Endothelial cell of umbilical vein (primary cell): Measurements from ENCODE around the gene MROH7. TPM values are rescaled to one million over a fixed set of nuclear protein-coding genes. Genes with fewer than 3 reads are reported as not detected.

Experiments used
- BruUV-seq: library from RNA; stranded (reverse); fragments of 400-500 nt; replicated peaks from 2 replicates; lab custom pipeline; 2021; lab: Mats Ljungman, UMichigan
- CTCF ChIA-PET: fragments of 300-600, 350-600 bp; sonication (Branson Sonifier 250); formaldehyde crosslinking; loops from one replicate; lab custom pipeline; 2021; ENCODE audit warnings: antibody characterized with exemption, inconsistent platforms; lab: Charles Lee
- POLR2A ChIA-PET: fragments of 300-600, 350-600 bp; sonication (Branson Sonifier 250); formaldehyde crosslinking; loops from one replicate; lab custom pipeline; 2021; ENCODE audit warnings: antibody characterized with exemption, inconsistent platforms; lab: Charles Lee
- DNase-seq: peaks from one replicate; pipeline ENCODE4 v3.0.0-alpha.2; 2011; ENCODE audit warnings: low read depth, low spot score
- FAIRE-seq: peaks from 2 replicates; lab custom pipeline; 2011; peaks lifted over from hg19 to GRCh38; lab: Jason Lieb, UNC
- H2AFZ ChIP-seq: 2 replicates; pipeline ENCODE4 v1.6.0; 2012; ENCODE audit warnings: low read depth, low read length, control low read depth, inconsistent platforms
- H3K27ac ChIP-seq: 2 replicates; pipeline ENCODE4 v1.5.1; 2011; ENCODE audit warnings: low read depth, mild to moderate bottlenecking, control low read depth, low read length, moderate library complexity; ENCODE audit not compliant: insufficient read depth
- H3K27me3 ChIP-seq, 2 experiments: 2 replicates each; pipeline versions ENCODE4 v1.6.0 to v1.6.1; 2011; ENCODE audit warnings: low read length in 2 of 2, mixed read lengths in 1 of 2; ENCODE audit not compliant: control insufficient read depth in 2 of 2, insufficient read depth in 2 of 2
- H3K36me3 ChIP-seq, 2 experiments: 2 replicates in 1 of 2; 3 replicates in 1 of 2; pipeline ENCODE4 v1.5.1; 2011; ENCODE audit warnings: low read length in 2 of 2, mild to moderate bottlenecking in 1 of 2, moderate library complexity in 1 of 2; ENCODE audit not compliant: control insufficient read depth in 2 of 2, insufficient read depth in 2 of 2; ENCODE audit errors: extremely low read depth in 1 of 2
- H3K4me1 ChIP-seq: 3 replicates; pipeline ENCODE4 v1.5.1; 2011; ENCODE audit warnings: mild to moderate bottlenecking, low read length; ENCODE audit not compliant: control insufficient read depth, insufficient read depth; ENCODE audit errors: extremely low read depth
- H3K4me2 ChIP-seq: 2 replicates; pipeline ENCODE4 v1.6.1; 2011; ENCODE audit warnings: low read length, control low read depth, mixed read lengths; ENCODE audit not compliant: insufficient read depth
- H3K4me3 ChIP-seq, 3 experiments: fragments of 200-600 bp in 1 of 3; sonication (generic), shearing (Covaris generic) in 1 of 3; replicated peaks in 1 of 3; 2 replicates each; pipeline ENCODE4 v1.5.1; 2011 to 2016; ENCODE audit warnings: control low read depth in 3 of 3, low read length in 3 of 3, mild to moderate bottlenecking in 2 of 3, inconsistent platforms in 1 of 3, low read depth in 1 of 3, moderate library complexity in 1 of 3; ENCODE audit not compliant: insufficient read depth in 1 of 3
- H3K79me2 ChIP-seq: 2 replicates; pipeline ENCODE4 v1.6.0; 2012; ENCODE audit warnings: low read length, inconsistent platforms; ENCODE audit not compliant: control insufficient read depth, insufficient read depth
- H3K9ac ChIP-seq: replicated peaks from 2 replicates; pipeline ENCODE3; 2011; ENCODE audit warnings: low read length, control low read depth; ENCODE audit not compliant: insufficient read depth; ENCODE audit errors: extremely low read depth
- H3K9me1 ChIP-seq: replicated peaks from 3 replicates; pipeline ENCODE4 v1.6.0; 2011; ENCODE audit warnings: mild to moderate bottlenecking, low read length; ENCODE audit not compliant: control insufficient read depth, insufficient read depth; ENCODE audit errors: extremely low read depth
- H3K9me3 ChIP-seq: replicated peaks from 2 replicates; pipeline ENCODE4 v1.5.1; 2012; ENCODE audit warnings: low read length, inconsistent platforms; ENCODE audit not compliant: control insufficient read depth, insufficient read depth
- H4K20me1 ChIP-seq: replicated peaks from 2 replicates; pipeline ENCODE3; 2011; ENCODE audit warnings: mild to moderate bottlenecking, low read length; ENCODE audit not compliant: control insufficient read depth, insufficient read depth; ENCODE audit errors: extremely low read depth
- EZH2 ChIP-seq: IDR thresholded peaks from 2 replicates; pipeline ENCODE4 v1.6.1; 2012; ENCODE audit warnings: borderline replicate concordance, low read depth, mild to moderate bottlenecking, moderate library complexity, low read length, inconsistent platforms; ENCODE audit not compliant: severe bottlenecking
- FOS ChIP-seq: IDR thresholded peaks from 2 replicates; pipeline ENCODE4 v1.6.1; 2011; ENCODE audit warnings: mild to moderate bottlenecking, low read length, moderate library complexity, borderline replicate concordance; ENCODE audit not compliant: insufficient read depth
- GATA2 ChIP-seq: IDR thresholded peaks from 2 replicates; pipeline ENCODE4 v1.7.0; 2011; ENCODE audit warnings: low read depth, mild to moderate bottlenecking, moderate library complexity, mixed read lengths, low read length; ENCODE audit not compliant: insufficient read length, insufficient read depth
- JUN ChIP-seq: IDR thresholded peaks from 2 replicates; pipeline ENCODE4 v1.6.1; 2011; ENCODE audit warnings: borderline replicate concordance, low read depth; ENCODE audit not compliant: insufficient read length, insufficient read depth
- MYC ChIP-seq: IDR thresholded peaks from one replicate; pipeline ENCODE4 v1.6.1; 2011; ENCODE audit warnings: mild to moderate bottlenecking, low read depth, low read length
- POLR2A ChIP-seq: IDR thresholded peaks from 2 replicates; pipeline ENCODE4 v1.6.1; 2012; ENCODE audit warnings: low read depth, mild to moderate bottlenecking, control low read depth, low read length
- POLR2AphosphoS5 ChIP-seq: IDR thresholded peaks from 2 replicates; pipeline ENCODE4 v1.6.1; 2012; ENCODE audit warnings: low read depth, mild to moderate bottlenecking, control low read depth, low read length, moderate library complexity; ENCODE audit not compliant: insufficient read depth
- dilution Hi-C: fragments of 300-500 bp; cut with MboI; formaldehyde crosslinking; loops from one replicate; pipeline ENCODE4 v1.15.0; 2019; ENCODE audit warnings: low sequenced_read_pairs; ENCODE audit not compliant: extremely low pct_ligation_motif_present
- intact Hi-C: fragments of 100-400 bp; cut with micrococcal nuclease; formaldehyde crosslinking; loops from one replicate; pipeline ENCODE4 v1.10.0; 2022
- polyA plus RNA-seq, 4 experiments: library from polyadenylated mRNA; depleted of rRNA in 3 of 4; stranded (reverse) in 3 of 4; unstranded in 1 of 4; fragments of >200 nt; gene quantifications; 2 replicates each; pipeline versions ENCODE4 v1.2.1 to v1.2.3, GENCODE V29; 2011 to 2012; ENCODE audit warnings: missing spikeins in 1 of 4
- total RNA-seq: library from RNA; stranded (reverse); gene quantifications from 2 replicates; pipeline ENCODE4 v1.2.3, GENCODE V29; 2021
- TF ChIP-seq, protein P1 (sequence below), 2 donors: IDR thresholded peaks; 1 replicate in 1 of 2; 2 replicates in 1 of 2; pipeline ENCODE4 v1.5.1; 2011; ENCODE audit warnings: low read length in 2 of 2, mild to moderate bottlenecking in 2 of 2, moderate library complexity in 2 of 2, control low read depth in 1 of 2, inconsistent platforms in 1 of 2, low read depth in 1 of 2; ENCODE audit not compliant: insufficient read depth in 1 of 2; ENCODE audit errors: extremely low read depth in 1 of 2
- TF ChIP-seq, protein P2 (sequence below): IDR thresholded peaks from 2 replicates; pipeline ENCODE4 v1.6.1; 2011; ENCODE audit not compliant: insufficient read depth, insufficient read length

MROH7 gene
- total and polyA plus RNA-seq, 2 donors (not counting 3 experiments of a cell fraction or from before 2014, with no cell fraction given) = 0.06 to 0.24 TPM

DNA sequence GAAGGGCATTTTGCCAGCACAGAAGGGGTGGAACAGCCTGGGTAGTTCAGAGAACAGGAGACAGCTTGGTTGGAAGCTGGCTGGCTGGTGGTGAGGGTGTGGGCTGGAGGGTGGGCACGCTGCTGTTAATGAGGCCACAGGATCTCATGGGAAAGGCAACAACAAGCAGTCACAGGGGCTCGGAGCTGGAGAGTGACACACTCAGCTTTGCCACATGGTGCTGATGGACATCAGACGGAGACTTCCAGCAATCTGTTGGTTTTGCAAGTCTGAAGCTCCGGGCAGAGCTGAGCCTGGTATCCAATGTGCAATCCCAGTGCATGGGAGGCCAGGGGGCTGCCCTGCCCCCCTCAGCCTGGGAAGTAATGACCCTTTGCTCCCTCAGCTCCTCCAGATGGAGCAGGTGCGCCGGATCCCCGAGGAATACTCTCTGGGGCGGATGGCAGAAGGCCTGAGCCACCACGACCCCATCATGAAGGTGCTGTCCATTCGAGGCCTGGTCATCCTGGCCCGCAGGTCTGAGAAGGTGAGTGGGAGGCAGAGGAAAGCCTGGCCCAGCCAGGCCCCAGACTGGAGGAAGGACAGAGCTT lies 58.4 kb downstream of the MROH7 start:
- Histone ChIP-seq H3K9ac (no peak overlapping the region), H2AFZ (no peak overlapping the region), H3K9me3 (no peaks in the 10 kb centered on the region), H3K4me3 (no peak overlapping the region), H3K4me2 (no peak overlapping the region), H3K27ac (no peak overlapping the region), H3K9me1 (no peaks in the 10 kb centered on the region), H3K27me3 (peaks cover 0 to 2% of the 10 kb centered on the region in 2 experiments), H4K20me1 (no peaks in the 10 kb centered on the region), H3K4me1 (no peaks in the 10 kb centered on the region), H3K79me2 (no peaks in the 10 kb centered on the region), H3K36me3 (no peaks in the 10 kb centered on the region)
- intact Hi-C loops (no loop called here), dilution Hi-C loops (no loop called here)
- no peak for DNase-seq
- FAIRE-seq = no peak
- CTCF ChIA-PET = interaction anchor here (1.1 kb wide), 1 partner anchor 201 kb away, joined by 3 read pairs; no protein-coding TSS in a partner anchor
- no peak for TF ChIP-seq GATA2
- no TSS peak for BruUV-seq
- POLR2A ChIA-PET = no interaction called here

DNA sequence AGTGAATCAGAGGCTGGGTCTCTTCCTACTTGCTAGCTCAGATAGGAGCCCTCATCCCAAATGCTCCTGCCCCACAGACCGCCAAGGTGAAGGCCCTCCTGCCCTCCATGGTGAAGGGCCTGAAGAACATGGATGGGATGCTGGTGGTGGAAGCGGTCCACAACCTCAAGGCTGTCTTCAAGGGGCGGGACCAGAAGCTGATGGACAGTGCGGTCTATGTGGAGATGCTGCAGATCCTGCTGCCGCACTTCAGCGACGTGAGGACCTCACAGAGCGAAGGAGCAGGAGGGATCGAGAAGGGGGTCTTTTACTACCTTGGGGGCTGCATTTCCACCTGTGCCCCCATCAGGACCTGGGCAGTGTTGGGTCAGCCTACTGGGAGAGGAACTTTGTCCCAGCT lies 59.5 kb downstream of the MROH7 start:
- BruUV-seq = no TSS peak
- intact Hi-C loops (no loop called here), dilution Hi-C loops (no loop called here)
- Histone ChIP-seq H3K9me1 (no peaks in the 10 kb centered on the region), H3K36me3 (no peaks in the 10 kb centered on the region), H3K27me3 (peaks cover 0 to 2% of the 10 kb centered on the region in 2 experiments), H3K9me3 (no peaks in the 10 kb centered on the region), H3K27ac (no peak overlapping the region), H2AFZ (no peak overlapping the region), H3K79me2 (no peaks in the 10 kb centered on the region), H3K4me1 (no peaks in the 10 kb centered on the region), H3K4me2 (no peak overlapping the region), H3K9ac (no peak overlapping the region), H4K20me1 (no peaks in the 10 kb centered on the region), H3K4me3 (no peak overlapping the region)
- ChIA-PET POLR2A (no interaction called here), CTCF (no interaction called here)
- no peak for FAIRE-seq
- TF ChIP-seq POLR2A (no peak), POLR2AphosphoS5 (no peak), FOS (no peak), EZH2 (no peak), GATA2 (no peak), MYC (no peak), JUN (no peak)
- TF ChIP-seq, protein P1, sequence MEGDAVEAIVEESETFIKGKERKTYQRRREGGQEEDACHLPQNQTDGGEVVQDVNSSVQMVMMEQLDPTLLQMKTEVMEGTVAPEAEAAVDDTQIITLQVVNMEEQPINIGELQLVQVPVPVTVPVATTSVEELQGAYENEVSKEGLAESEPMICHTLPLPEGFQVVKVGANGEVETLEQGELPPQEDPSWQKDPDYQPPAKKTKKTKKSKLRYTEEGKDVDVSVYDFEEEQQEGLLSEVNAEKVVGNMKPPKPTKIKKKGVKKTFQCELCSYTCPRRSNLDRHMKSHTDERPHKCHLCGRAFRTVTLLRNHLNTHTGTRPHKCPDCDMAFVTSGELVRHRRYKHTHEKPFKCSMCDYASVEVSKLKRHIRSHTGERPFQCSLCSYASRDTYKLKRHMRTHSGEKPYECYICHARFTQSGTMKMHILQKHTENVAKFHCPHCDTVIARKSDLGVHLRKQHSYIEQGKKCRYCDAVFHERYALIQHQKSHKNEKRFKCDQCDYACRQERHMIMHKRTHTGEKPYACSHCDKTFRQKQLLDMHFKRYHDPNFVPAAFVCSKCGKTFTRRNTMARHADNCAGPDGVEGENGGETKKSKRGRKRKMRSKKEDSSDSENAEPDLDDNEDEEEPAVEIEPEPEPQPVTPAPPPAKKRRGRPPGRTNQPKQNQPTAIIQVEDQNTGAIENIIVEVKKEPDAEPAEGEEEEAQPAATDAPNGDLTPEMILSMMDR (IDR thresholded peaks at IDR 0.05; ENCODE audit: extremely low read depth in 1 of 2, insufficient read depth in 1 of 2, low read depth in 1 of 2, low read length in 2 of 2) = no peak
- TF ChIP-seq, protein P2, sequence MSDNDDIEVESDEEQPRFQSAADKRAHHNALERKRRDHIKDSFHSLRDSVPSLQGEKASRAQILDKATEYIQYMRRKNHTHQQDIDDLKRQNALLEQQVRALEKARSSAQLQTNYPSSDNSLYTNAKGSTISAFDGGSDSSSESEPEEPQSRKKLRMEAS = no peak
- no peak for DNase-seq
